ENCODE data around the gene GPX3. TPM values are rescaled to one million over a fixed set of nuclear protein-coding genes. Genes with fewer than 3 reads are reported as not detected.

Gene GPX3
- total and polyA plus RNA-seq, 10 of the 15 experiments (the other 5 are each of a cell fraction or from before 2014, with no cell fraction given) = 0.04 to 1.0 (median 0.15) TPM; not detected in 3

- Histone ChIP-seq H2AFZ (ENCODE audit: control insufficient read depth, low read depth, low read length) (no peak overlapping the region), H3K27ac (ENCODE audit: control insufficient read depth, insufficient read depth) (no peak overlapping the region), H3K4me3 (no peak overlapping the region), H3K27me3 (replicated peaks in 1 of 2; ENCODE audit: control insufficient read depth in 2 of 2, insufficient read depth in 2 of 2, low read length in 1 of 2) (no peaks in the 10 kb centered on the region), H3K4me2 (ENCODE audit: control insufficient read depth, insufficient read depth) (no peak overlapping the region), H3K9me3 (replicated peaks; ENCODE audit: control insufficient read depth, insufficient read depth, low read length) (no peaks in the 10 kb centered on the region), H3K4me1 (ENCODE audit: control insufficient read depth, insufficient read depth, low read length) (no peaks in the 10 kb centered on the region), H4K20me1 (ENCODE audit: control insufficient read depth, insufficient read depth) (no peaks in the 10 kb centered on the region), H3K36me3 (ENCODE audit: control insufficient read depth in 2 of 2, insufficient read depth in 2 of 2, low read length in 1 of 2) (no peaks in the 10 kb centered on the region), H3K79me2 (ENCODE audit: control insufficient read depth, insufficient read depth, low read length) (no peaks in the 10 kb centered on the region), H3K9ac (ENCODE audit: control insufficient read depth, insufficient read depth, low read length) (no peak overlapping the region)
- in situ Hi-C loops (cut with MboI) = no loop called here
- RAD21 ChIA-PET (ENCODE audit: unreplicated experiment) = interaction anchor here (1.1 to 3.3 kb wide), 3 partner anchors 113 to 162 kb away, joined by 5 to 13 read pairs (median 5); no protein-coding TSS in a partner anchor
- no peak for FAIRE-seq
- CTCF ChIA-PET = interaction anchor here (0.7 to 3.2 kb wide), 9 partner anchors 10 to 521 kb away, joined by 3 to 17 read pairs (median 5); partner anchors contain the start of gene SLC36A3
- no peak for ATAC-seq
- 55% methylated on average over 9 of the region's 9 CpGs for WGBS (ENCODE audit: insufficient coverage, insufficient replicate concordance, low lambda C conversion rate, missing lambda C conversion rate)
- POLR2A ChIA-PET = interaction anchor here (0.6 kb wide), 2 partner anchors 165 to 1307 kb away, joined by 4 to 5 read pairs; no protein-coding TSS in a partner anchor
- SMC1A ChIA-PET (ENCODE audit: uncharacterized antibody, unreplicated experiment) = interaction anchor here (1.1 to 2.3 kb wide), 4 partner anchors 11 to 162 kb away, joined by 3 to 9 read pairs (median 6); no protein-coding TSS in a partner anchor
- no peak for DNase-seq (ENCODE audit: low read depth, low spot score)
- intact Hi-C loops (cut with micrococcal nuclease; ENCODE audit: unreplicated experiment) = loop anchor here (1.0 to 10.0 kb wide), 2 partner anchors 162 to 312 kb away; no protein-coding TSS in a partner anchor
- BruUV-seq (replicated peaks) = no TSS peak
- no peak for TF ChIP-seq RAD21 (IDR thresholded peaks at IDR 0.05; ENCODE audit: insufficient read depth, low read depth, low read length)
- TF ChIP-seq CEBPB (IDR thresholded peaks at IDR 0.05; ENCODE audit: borderline replicate concordance in 1 of 2, low read depth in 2 of 2, low read length in 2 of 2) = no peak
- no peak for TF ChIP-seq RELB (IDR thresholded peaks at IDR 0.05; ENCODE audit: low read depth)
- no peak for TF ChIP-seq NFIC (IDR thresholded peaks at IDR 0.05; ENCODE audit: low read depth, low read length)
- no peak for TF ChIP-seq TAF1 (IDR thresholded peaks at IDR 0.05; ENCODE audit: borderline replicate concordance, low read depth, low read length)
- TF ChIP-seq BCLAF1 (IDR thresholded peaks at IDR 0.05) = no peak
- TF ChIP-seq SREBF1 (IDR thresholded peaks at IDR 0.05; ENCODE audit: low read length) = no peak
- no peak for TF ChIP-seq CUX1 (IDR thresholded peaks at IDR 0.05; ENCODE audit: insufficient replicate concordance, low read depth, low read length)
- no peak for TF ChIP-seq IRF5 (IDR thresholded peaks at IDR 0.05; ENCODE audit: borderline replicate concordance)
- TF ChIP-seq CREB1 (IDR thresholded peaks at IDR 0.05; ENCODE audit: low read depth) = no peak
These were observed 17.5 kb upstream of the GPX3 start for GRCh38 chr5:151002681-151003502.
